Erythroblast (primary cell): Measurements from ENCODE around the gene MCF2L2.

Experiments
- GATA1 ChIP-seq: IDR thresholded peaks from 2 replicates; pipeline ENCODE4 v1.6.1; 2011; ENCODE audit warnings: low read depth, mild to moderate bottlenecking, control low read depth, low read length, moderate library complexity
- POLR2A ChIP-seq: IDR thresholded peaks from 2 replicates; pipeline ENCODE4 v1.6.1; 2011; ENCODE audit warnings: mild to moderate bottlenecking, low read length

GRCh38 chr3:183180110-183180783, 248.2 kb downstream of the MCF2L2 start:
- no peak for TF ChIP-seq POLR2A
- TF ChIP-seq GATA1, result no peak
